Type B pancreatic cell (in vitro differentiated cells): Measurements from ENCODE around the gene ELFN1. TPM values are rescaled to one million over a fixed set of nuclear protein-coding genes. Genes with fewer than 3 reads are reported as not detected.

ENCODE experiments used
- DNase-seq: peaks from one replicate; pipeline ENCODE4 v3.0.0; 2021; ENCODE audit warnings: mixed read lengths; ENCODE audit not compliant: unreplicated experiment; ENCODE audit errors: extremely low spot score
- H3K27ac Mint-ChIP-seq: 2 replicates; pipeline ENCODE4 v1.8.0; 2021; ENCODE audit warnings: mild to moderate bottlenecking, mixed read lengths
- H3K27me3 Mint-ChIP-seq: 2 replicates; pipeline ENCODE4 v1.8.0; 2021; ENCODE audit warnings: mixed read lengths
- H3K36me3 Mint-ChIP-seq: 2 replicates; pipeline ENCODE4 v1.8.0; 2021; ENCODE audit warnings: mixed read lengths
- H3K4me1 Mint-ChIP-seq: one replicate; pipeline ENCODE4 v1.8.0; 2021; ENCODE audit warnings: mixed read lengths; ENCODE audit not compliant: unreplicated experiment
- H3K4me3 Mint-ChIP-seq: 2 replicates; pipeline ENCODE4 v1.8.0; 2021; ENCODE audit warnings: mild to moderate bottlenecking, mixed read lengths
- H3K9me3 Mint-ChIP-seq: 2 replicates; pipeline ENCODE4 v1.8.0; 2021; ENCODE audit warnings: mixed read lengths
- total RNA-seq: library from RNA; stranded (reverse); gene quantifications from 2 replicates; pipeline ENCODE4 v1.2.1, GENCODE V29; 2021; ENCODE audit warnings: low replicate concordance
- TF ChIP-seq, protein P1 (sequence below): fragments of 200-600 bp; sonication (generic); conservative IDR thresholded peaks from 2 replicates; pipeline ENCODE4 v1.5.0; 2021; ENCODE audit warnings: antibody characterized with exemption, mild to moderate bottlenecking

ELFN1 gene
- total RNA-seq, 1 donor from 2014 or later, result 5.8 TPM

DNA sequence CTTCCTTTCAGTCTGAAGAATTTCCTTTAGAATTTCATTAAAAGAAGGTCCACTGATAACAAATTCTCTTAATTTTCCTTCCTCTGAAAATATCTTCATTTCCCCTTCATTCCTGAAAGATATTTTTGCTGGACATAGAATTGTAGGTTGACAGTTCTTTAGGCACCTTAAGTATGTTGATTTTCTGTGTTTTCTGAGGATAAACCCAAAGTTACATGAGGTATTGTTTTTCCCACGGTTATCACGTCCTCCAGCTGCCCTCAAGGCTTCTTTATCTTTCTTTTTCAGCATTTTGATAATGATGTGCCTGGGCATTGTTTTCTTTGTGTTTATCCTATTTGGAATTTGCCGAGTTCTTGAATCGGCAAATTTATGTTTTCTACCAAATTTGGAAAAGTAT is 105.3 kb downstream of the ELFN1 start:
- no peaks in the 10 kb centered on the region for H3K36me3 Mint-ChIP-seq
- H3K9me3 Mint-ChIP-seq, result peaks cover 10% of the 10 kb centered on the region
- no peak for DNase-seq
- no peak overlapping the region for H3K4me3 Mint-ChIP-seq
- peaks cover 12% of the 10 kb centered on the region for H3K27me3 Mint-ChIP-seq
- no peak overlapping the region for H3K27ac Mint-ChIP-seq
- TF ChIP-seq, protein P1, sequence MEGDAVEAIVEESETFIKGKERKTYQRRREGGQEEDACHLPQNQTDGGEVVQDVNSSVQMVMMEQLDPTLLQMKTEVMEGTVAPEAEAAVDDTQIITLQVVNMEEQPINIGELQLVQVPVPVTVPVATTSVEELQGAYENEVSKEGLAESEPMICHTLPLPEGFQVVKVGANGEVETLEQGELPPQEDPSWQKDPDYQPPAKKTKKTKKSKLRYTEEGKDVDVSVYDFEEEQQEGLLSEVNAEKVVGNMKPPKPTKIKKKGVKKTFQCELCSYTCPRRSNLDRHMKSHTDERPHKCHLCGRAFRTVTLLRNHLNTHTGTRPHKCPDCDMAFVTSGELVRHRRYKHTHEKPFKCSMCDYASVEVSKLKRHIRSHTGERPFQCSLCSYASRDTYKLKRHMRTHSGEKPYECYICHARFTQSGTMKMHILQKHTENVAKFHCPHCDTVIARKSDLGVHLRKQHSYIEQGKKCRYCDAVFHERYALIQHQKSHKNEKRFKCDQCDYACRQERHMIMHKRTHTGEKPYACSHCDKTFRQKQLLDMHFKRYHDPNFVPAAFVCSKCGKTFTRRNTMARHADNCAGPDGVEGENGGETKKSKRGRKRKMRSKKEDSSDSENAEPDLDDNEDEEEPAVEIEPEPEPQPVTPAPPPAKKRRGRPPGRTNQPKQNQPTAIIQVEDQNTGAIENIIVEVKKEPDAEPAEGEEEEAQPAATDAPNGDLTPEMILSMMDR, result no peak
- no peaks in the 10 kb centered on the region for H3K4me1 Mint-ChIP-seq

GRCh38 chr7:1777122-1777521 is 107.0 kb downstream of the ELFN1 start:
- Mint-ChIP-seq H3K27ac (no peak overlapping the region), H3K9me3 (peaks cover 10% of the 10 kb centered on the region), H3K36me3 (no peaks in the 10 kb centered on the region), H3K4me1 (no peaks in the 10 kb centered on the region), H3K4me3 (no peak overlapping the region), H3K27me3 (peaks cover 12% of the 10 kb centered on the region)
- TF ChIP-seq, protein P1, result no peak
- DNase-seq, result no peak

DNA sequence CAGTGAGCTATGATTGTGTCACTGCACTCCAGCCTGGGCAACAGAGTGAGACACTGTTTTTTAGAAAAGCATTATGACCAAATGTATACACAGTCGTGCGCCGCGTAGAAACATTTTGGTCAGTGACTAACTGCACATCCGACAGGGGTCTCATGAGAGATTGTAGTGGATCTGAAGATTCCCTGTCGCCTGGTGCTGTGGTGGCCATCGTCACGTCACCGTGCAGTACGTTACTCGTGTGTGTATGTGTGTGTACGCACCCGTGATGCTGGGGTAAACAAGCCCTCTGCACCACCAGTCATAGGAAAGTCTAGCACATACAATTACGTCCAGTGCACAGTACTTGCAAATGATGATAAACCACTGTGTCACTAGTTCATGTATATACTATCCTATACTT is 109.4 kb downstream of the ELFN1 start:
- no peak overlapping the region for H3K4me3 Mint-ChIP-seq
- peaks cover 9% of the 10 kb centered on the region for H3K27me3 Mint-ChIP-seq
- H3K36me3 Mint-ChIP-seq, result no peaks in the 10 kb centered on the region
- no peaks in the 10 kb centered on the region for H3K4me1 Mint-ChIP-seq
- no peak overlapping the region for H3K27ac Mint-ChIP-seq
- peaks cover 10% of the 10 kb centered on the region for H3K9me3 Mint-ChIP-seq
- peak; percentile 18 for DNase-seq
- TF ChIP-seq, protein P1, result no peak

DNA sequence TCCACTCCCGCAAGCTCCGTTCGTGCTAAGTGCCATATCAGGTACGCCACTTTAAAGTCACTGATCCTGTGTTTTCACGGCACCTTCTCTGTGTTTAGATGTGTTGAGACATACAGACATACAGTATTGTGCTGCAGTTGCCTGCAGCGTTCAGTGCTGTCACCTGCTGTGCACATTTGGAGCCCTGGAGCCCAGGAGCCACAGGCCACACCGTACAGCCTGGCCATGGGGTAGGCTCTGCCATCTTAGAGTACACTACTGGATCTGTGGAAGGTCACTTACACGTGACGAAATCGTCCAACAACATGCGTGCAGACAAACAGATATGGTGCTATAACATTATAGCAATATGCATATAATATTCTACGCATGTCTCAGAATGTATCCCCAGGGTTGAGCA is 111.3 kb downstream of the ELFN1 start:
- Mint-ChIP-seq H3K9me3 (peaks cover 5% of the 10 kb centered on the region), H3K27me3 (peaks cover 6% of the 10 kb centered on the region), H3K4me3 (no peak overlapping the region), H3K4me1 (no peaks in the 10 kb centered on the region), H3K27ac (no peak overlapping the region), H3K36me3 (no peaks in the 10 kb centered on the region)
- TF ChIP-seq, protein P1, result no peak
- DNase-seq, result peak; percentile 47

DNA sequence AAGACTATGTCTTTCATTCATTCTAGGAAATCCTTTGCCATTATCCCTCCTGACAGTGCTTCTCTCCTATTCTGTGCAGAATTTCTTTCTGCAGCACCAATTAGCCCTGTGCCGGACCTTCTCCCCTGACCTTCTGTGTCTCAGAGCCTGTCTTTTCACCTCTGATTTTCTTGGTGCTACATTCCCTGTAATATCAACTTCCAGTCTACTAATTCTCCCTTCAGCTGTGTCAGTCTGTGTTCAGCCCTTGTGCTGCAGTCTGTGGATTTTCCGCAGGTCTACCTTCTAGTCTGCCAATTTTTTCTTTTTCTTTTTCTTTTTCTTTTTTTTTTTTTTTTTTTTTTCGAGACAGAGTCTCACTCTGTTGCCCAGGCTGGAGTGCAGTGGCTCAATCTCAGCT is 115.8 kb downstream of the ELFN1 start:
- Mint-ChIP-seq H3K9me3 (peaks cover 5% of the 10 kb centered on the region), H3K4me1 (no peaks in the 10 kb centered on the region), H3K27me3 (peaks cover 4% of the 10 kb centered on the region), H3K4me3 (no peak overlapping the region), H3K36me3 (no peaks in the 10 kb centered on the region), H3K27ac (no peak overlapping the region)
- DNase-seq, result no peak
- TF ChIP-seq, protein P1, result no peak

DNA sequence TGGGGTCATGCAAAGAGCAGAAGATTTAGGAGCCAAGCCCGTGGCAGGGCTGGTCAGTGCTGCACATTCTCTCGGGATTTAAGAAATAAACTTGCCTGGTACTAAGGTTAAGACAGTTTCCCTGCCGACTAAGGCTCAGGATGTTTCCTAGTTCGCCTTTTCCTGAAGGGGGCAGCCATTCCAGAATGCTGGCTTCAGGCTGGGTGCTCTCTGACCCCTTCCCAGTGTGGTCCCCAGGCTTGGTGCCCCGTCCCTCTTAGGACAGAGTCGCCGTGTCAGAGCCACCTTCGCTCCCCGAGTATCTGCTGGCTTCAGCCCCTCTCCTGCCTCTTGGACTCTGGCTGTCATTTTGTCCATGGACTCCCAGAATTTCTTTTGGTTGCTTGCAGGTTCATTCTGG is 117.2 kb downstream of the ELFN1 start:
- no peaks in the 10 kb centered on the region for H3K4me1 Mint-ChIP-seq
- TF ChIP-seq, protein P1, result no peak
- H3K4me3 Mint-ChIP-seq, result no peak overlapping the region
- peaks cover 4% of the 10 kb centered on the region for H3K27me3 Mint-ChIP-seq
- no peaks in the 10 kb centered on the region for H3K36me3 Mint-ChIP-seq
- DNase-seq, result peak; percentile 54
- H3K27ac Mint-ChIP-seq, result no peak overlapping the region
- H3K9me3 Mint-ChIP-seq, result peaks cover 5% of the 10 kb centered on the region
